ENCODE results near the gene TESK2.
"Not testable (repeated sequence)": the region's sequence is repeated elsewhere in the genome, so short reads cannot be mapped to it uniquely, and the experiment has no call there.

Gene TESK2

GRCh38 chr1:45375104-45376090 lies 115.6 kb downstream of the TESK2 start:
- Histone ChIP-seq H3K9ac (ENCODE audit: low read depth, low read length) (no peak overlapping the region), H3K4me1 (ENCODE audit: insufficient read depth, low read length) (no peaks in the 10 kb centered on the region), H3K36me3 (ENCODE audit: insufficient read depth, low read length) (no peaks in the 10 kb centered on the region), H3K9me3 (ENCODE audit: control insufficient read depth, insufficient read depth, low read length) (no peaks in the 10 kb centered on the region)

- Histone ChIP-seq H3K36me3 (ENCODE audit: insufficient read depth, low read length) (no peaks in the 10 kb centered on the region), H3K9ac (ENCODE audit: low read depth, low read length) (no peak overlapping the region), H3K4me1 (ENCODE audit: insufficient read depth, low read length) (no peaks in the 10 kb centered on the region)
Measured at GRCh38 chr1:45373573-45373972, 117.4 kb downstream of the TESK2 start.

GRCh38 chr1:45370575-45370974 lies 120.4 kb downstream of the TESK2 start:
- H3K9ac ChIP-seq (ENCODE audit: low read depth, low read length): no peak overlapping the region
- H3K4me1 ChIP-seq (ENCODE audit: insufficient read depth, low read length): no peaks in the 10 kb centered on the region
- H3K9me3 ChIP-seq (ENCODE audit: control insufficient read depth, insufficient read depth, low read length): no peaks in the 10 kb centered on the region
- no peaks in the 10 kb centered on the region for H3K36me3 ChIP-seq (ENCODE audit: insufficient read depth, low read length)

More at GRCh38 chr1:45373573-45373972, 117.4 kb downstream of the TESK2 start:
- no peaks in the 10 kb centered on the region for H3K9me3 ChIP-seq (ENCODE audit: control insufficient read depth, insufficient read depth, low read length)

GRCh38 chr1:45365051-45365450 lies 125.9 kb downstream of the TESK2 start:
- Histone ChIP-seq H3K9ac (ENCODE audit: low read depth, low read length) (no peak overlapping the region), H3K4me1 (ENCODE audit: insufficient read depth, low read length) (peaks cover 15% of the 10 kb centered on the region), H3K36me3 (ENCODE audit: insufficient read depth, low read length) (no peaks in the 10 kb centered on the region), H3K9me3 (ENCODE audit: control insufficient read depth, insufficient read depth, low read length) (no peaks in the 10 kb centered on the region; the same call in 1 of the 2 replicates)

- H3K4me1 ChIP-seq (ENCODE audit: insufficient read depth, low read length): peaks cover 18% of the 10 kb centered on the region
- H3K9ac ChIP-seq (ENCODE audit: low read depth, low read length): no peak overlapping the region
- H3K36me3 ChIP-seq (ENCODE audit: insufficient read depth, low read length): no peaks in the 10 kb centered on the region
- H3K9me3 ChIP-seq (ENCODE audit: control insufficient read depth, insufficient read depth, low read length): no peaks in the 10 kb centered on the region; the same call in 1 of the 2 replicates
Measured at GRCh38 chr1:45364294-45364693, 126.7 kb downstream of the TESK2 start.

- peaks cover 22% of the 10 kb centered on the region for H3K4me1 ChIP-seq (ENCODE audit: insufficient read depth, low read length)
- H3K36me3 ChIP-seq (ENCODE audit: insufficient read depth, low read length); H3K9me3 ChIP-seq (ENCODE audit: control insufficient read depth, insufficient read depth, low read length): not testable (repeated sequence)
- peak overlapping the region; percentile 0; the same call in 1 of the 2 replicates for H3K9ac ChIP-seq (ENCODE audit: low read depth, low read length)
Measured at GRCh38 chr1:45360981-45361380, 130.0 kb downstream of the TESK2 start.

GRCh38 chr1:45359882-45360513 lies 131.0 kb downstream of the TESK2 start:
- Histone ChIP-seq H3K9me3 (ENCODE audit: control insufficient read depth, insufficient read depth, low read length) (no peaks in the 10 kb centered on the region; the same call in 1 of the 2 replicates), H3K36me3 (ENCODE audit: insufficient read depth, low read length) (no peaks in the 10 kb centered on the region), H3K4me1 (ENCODE audit: insufficient read depth, low read length) (peaks cover 26% of the 10 kb centered on the region), H3K9ac (ENCODE audit: low read depth, low read length) (0 out of 2 replicates have a peak overlapping the region, but pooled peaks have one; percentile 7)

GRCh38 chr1:45356186-45356585 lies 134.8 kb downstream of the TESK2 start:
- Histone ChIP-seq H3K9me3 (ENCODE audit: control insufficient read depth, insufficient read depth, low read length) (no peaks in the 10 kb centered on the region), H3K36me3 (ENCODE audit: insufficient read depth, low read length) (no peaks in the 10 kb centered on the region), H3K4me1 (ENCODE audit: insufficient read depth, low read length) (peaks cover 21% of the 10 kb centered on the region), H3K9ac (ENCODE audit: low read depth, low read length) (no peak overlapping the region)

- H3K36me3 ChIP-seq (ENCODE audit: insufficient read depth, low read length): no peaks in the 10 kb centered on the region
- peaks cover 17% of the 10 kb centered on the region for H3K4me1 ChIP-seq (ENCODE audit: insufficient read depth, low read length)
- no peaks in the 10 kb centered on the region for H3K9me3 ChIP-seq (ENCODE audit: control insufficient read depth, insufficient read depth, low read length)
- no peak overlapping the region for H3K9ac ChIP-seq (ENCODE audit: low read depth, low read length)
Measured at GRCh38 chr1:45355683-45356082, 135.3 kb downstream of the TESK2 start.

- H3K36me3 ChIP-seq (ENCODE audit: insufficient read depth, low read length): no peaks in the 10 kb centered on the region
- H3K9ac ChIP-seq (ENCODE audit: low read depth, low read length): no peak overlapping the region
Measured at GRCh38 chr1:45354838-45355237, 136.1 kb downstream of the TESK2 start.

GRCh38 chr1:45353685-45354084 lies 137.3 kb downstream of the TESK2 start:
- Histone ChIP-seq H3K4me1 (ENCODE audit: insufficient read depth, low read length) (peaks cover 8% of the 10 kb centered on the region; the same call in 1 of the 2 replicates), H3K36me3 (ENCODE audit: insufficient read depth, low read length) (no peaks in the 10 kb centered on the region), H3K9ac (ENCODE audit: low read depth, low read length) (no peak overlapping the region), H3K9me3 (ENCODE audit: control insufficient read depth, insufficient read depth, low read length) (no peaks in the 10 kb centered on the region)

More at GRCh38 chr1:45354838-45355237, 136.1 kb downstream of the TESK2 start:
- Histone ChIP-seq H3K4me1 (ENCODE audit: insufficient read depth, low read length) (peaks cover 9% of the 10 kb centered on the region), H3K9me3 (ENCODE audit: control insufficient read depth, insufficient read depth, low read length) (no peaks in the 10 kb centered on the region)

GRCh38 chr1:45351508-45351907 lies 139.5 kb downstream of the TESK2 start:
- no peaks in the 10 kb centered on the region for H3K36me3 ChIP-seq (ENCODE audit: insufficient read depth, low read length)
- H3K9ac ChIP-seq (ENCODE audit: low read depth, low read length): no peak overlapping the region
- peaks cover 8% of the 10 kb centered on the region; the same call in 1 of the 2 replicates for H3K4me1 ChIP-seq (ENCODE audit: insufficient read depth, low read length)
- H3K9me3 ChIP-seq (ENCODE audit: control insufficient read depth, insufficient read depth, low read length): no peaks in the 10 kb centered on the region

GRCh38 chr1:45348966-45349677 lies 141.8 kb downstream of the TESK2 start:
- no peaks in the 10 kb centered on the region for H3K9me3 ChIP-seq (ENCODE audit: control insufficient read depth, insufficient read depth, low read length)
- H3K9ac ChIP-seq (ENCODE audit: low read depth, low read length): no peak overlapping the region
- H3K36me3 ChIP-seq (ENCODE audit: insufficient read depth, low read length): peaks cover 5% of the 10 kb centered on the region; the same call in 1 of the 2 replicates
- no peaks in the 10 kb centered on the region for H3K4me1 ChIP-seq (ENCODE audit: insufficient read depth, low read length)

GRCh38 chr1:45348609-45348965 lies 142.4 kb downstream of the TESK2 start:
- no peaks in the 10 kb centered on the region for H3K4me1 ChIP-seq (ENCODE audit: insufficient read depth, low read length)
- H3K36me3 ChIP-seq (ENCODE audit: insufficient read depth, low read length): peaks cover 11% of the 10 kb centered on the region
- H3K9me3 ChIP-seq (ENCODE audit: control insufficient read depth, insufficient read depth, low read length): no peaks in the 10 kb centered on the region
- H3K9ac ChIP-seq (ENCODE audit: low read depth, low read length): no peak overlapping the region

Measured in ES-I3 (cell line).